ENCODE data around the gene ZNF541.

ZNF541 gene

DNA sequence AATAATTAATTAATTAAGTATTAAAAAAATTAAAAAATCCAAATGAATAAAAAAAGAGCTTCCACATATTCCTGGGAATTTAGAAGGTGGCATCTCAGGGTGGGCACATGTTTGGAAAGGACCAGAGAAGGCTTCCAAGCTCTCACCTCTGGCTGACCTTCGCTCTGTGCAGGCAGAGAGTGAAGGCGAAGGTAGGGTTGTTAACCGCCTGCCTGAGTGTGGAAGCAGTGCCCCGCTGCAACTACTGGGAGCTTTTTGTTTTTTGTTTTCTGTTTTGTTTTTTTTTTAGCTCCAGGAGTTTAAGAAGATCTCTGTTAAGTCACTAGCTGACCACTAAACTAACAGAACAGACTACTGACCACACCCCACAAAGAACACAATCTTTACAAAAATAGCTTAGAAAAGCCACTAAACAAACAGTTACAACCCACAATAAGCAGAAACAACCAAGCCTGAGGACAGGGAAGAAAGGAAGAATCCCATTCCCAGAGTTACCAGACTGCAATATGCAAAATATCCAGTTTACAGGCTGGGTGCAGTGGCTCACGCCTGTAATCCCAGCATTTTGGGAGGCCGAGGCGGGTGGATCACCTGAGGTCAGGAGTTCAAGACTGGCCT lies 11.4 kb downstream of the ZNF541 start:
- H3K27ac ChIP-seq (ENCODE audit: low read depth, low read length) = no peak overlapping the region
- no peaks in the 10 kb centered on the region for H3K9me3 ChIP-seq (ENCODE audit: control insufficient read depth, insufficient read depth, low read length)
- peaks cover 11% of the 10 kb centered on the region for H3K4me1 ChIP-seq (ENCODE audit: control insufficient read depth, insufficient read depth, low read length)
- H3K36me3 ChIP-seq (ENCODE audit: control insufficient read depth, insufficient read depth, low read length) = no peaks in the 10 kb centered on the region
- no peak overlapping the region for H3K9ac ChIP-seq (ENCODE audit: low read depth, low read length)
- H3K4me3 ChIP-seq (ENCODE audit: low read depth, low read length) = no peak overlapping the region
- no peaks in the 10 kb centered on the region for H3K27me3 ChIP-seq (ENCODE audit: control insufficient read depth, insufficient read depth, low read length)

DNA sequence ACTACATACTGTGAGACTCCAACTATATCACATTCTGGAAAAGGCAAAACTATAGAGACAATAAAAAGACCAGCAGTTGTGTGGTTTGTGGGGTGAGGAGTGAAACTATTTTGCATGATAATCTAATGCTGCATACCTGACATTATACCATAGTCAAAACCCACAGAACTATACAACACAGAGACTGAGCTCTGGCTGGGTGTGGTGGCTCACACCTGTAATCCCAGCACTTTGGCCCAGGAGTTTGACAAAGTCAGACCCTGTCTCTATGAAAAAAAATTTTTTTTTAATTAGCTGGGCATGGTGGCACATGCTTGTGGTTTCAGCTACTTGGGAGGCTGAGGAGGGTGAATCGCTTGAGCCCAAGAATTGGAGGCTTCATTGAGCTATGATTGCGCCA lies 11.9 kb downstream of the ZNF541 start:
- Histone ChIP-seq H3K27me3 (ENCODE audit: control insufficient read depth, insufficient read depth, low read length) (no peaks in the 10 kb centered on the region), H3K4me3 (ENCODE audit: low read depth, low read length) (no peak overlapping the region), H3K9me3 (ENCODE audit: control insufficient read depth, insufficient read depth, low read length) (no peaks in the 10 kb centered on the region), H3K4me1 (ENCODE audit: control insufficient read depth, insufficient read depth, low read length) (peaks cover 11% of the 10 kb centered on the region), H3K27ac (ENCODE audit: low read depth, low read length) (no peak overlapping the region), H3K36me3 (ENCODE audit: control insufficient read depth, insufficient read depth, low read length) (no peaks in the 10 kb centered on the region), H3K9ac (ENCODE audit: low read depth, low read length) (no peak overlapping the region)

DNA sequence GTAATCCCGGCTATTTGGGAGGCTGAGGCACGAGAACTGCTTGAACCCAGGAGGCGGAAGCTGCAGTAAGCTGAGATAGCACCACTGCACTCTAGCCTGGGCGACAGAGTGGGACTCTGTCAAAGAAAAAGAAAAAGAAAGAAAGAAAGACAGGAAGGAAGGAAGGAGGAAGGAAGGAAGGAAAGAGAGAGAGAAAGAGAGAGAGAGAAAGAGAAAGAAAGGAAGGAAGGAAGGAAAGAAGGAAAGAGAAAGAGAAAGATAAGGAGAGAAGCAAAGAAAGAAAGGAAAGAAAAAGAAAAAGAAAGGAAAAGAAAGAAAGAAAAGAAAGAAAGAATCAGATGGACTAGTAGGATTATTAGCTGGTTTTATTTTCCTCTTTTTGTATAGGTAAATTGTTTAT lies 22.8 kb downstream of the ZNF541 start:
- no peaks in the 10 kb centered on the region for H3K36me3 ChIP-seq (ENCODE audit: control insufficient read depth, insufficient read depth, low read length)
- no peaks in the 10 kb centered on the region for H3K27me3 ChIP-seq (ENCODE audit: control insufficient read depth, insufficient read depth, low read length)
- H3K9ac ChIP-seq (ENCODE audit: low read depth, low read length) = no peak overlapping the region
- H3K27ac ChIP-seq (ENCODE audit: low read depth, low read length) = no peak overlapping the region
- no peaks in the 10 kb centered on the region for H3K9me3 ChIP-seq (ENCODE audit: control insufficient read depth, insufficient read depth, low read length)
- H3K4me1 ChIP-seq (ENCODE audit: control insufficient read depth, insufficient read depth, low read length) = no peaks in the 10 kb centered on the region
- no peak overlapping the region for H3K4me3 ChIP-seq (ENCODE audit: low read depth, low read length)

DNA sequence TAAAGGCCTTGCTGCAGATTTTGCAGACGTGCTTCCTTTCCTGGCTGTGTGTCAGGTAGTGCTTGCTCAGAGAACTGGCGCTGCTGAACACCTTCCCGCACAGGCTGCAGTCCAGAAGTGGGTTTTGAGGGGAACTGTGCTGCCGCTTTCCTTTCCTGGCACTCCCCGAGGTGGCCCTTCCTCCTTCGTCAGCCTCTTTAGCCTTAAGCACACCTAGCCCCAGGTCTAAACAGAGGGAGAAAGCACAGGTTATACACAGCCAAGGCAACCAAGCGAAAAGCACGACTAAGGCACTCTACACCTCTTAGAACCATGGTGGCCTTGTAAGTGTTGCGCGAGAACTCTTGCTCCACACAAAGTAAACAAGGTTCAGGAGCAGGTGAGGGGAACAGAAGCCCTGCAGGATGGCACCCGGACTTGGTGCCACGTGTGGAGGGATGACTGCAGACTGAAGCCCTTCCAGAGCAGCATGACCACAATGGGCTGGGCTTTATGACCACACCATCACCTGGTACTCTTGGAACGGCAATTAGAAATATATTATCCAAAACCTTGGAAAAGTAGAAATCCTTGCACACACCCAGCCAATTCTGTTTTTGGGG lies 23.6 kb downstream of the ZNF541 start:
- Histone ChIP-seq H3K9ac (ENCODE audit: low read depth, low read length) (no peak overlapping the region), H3K36me3 (ENCODE audit: control insufficient read depth, insufficient read depth, low read length) (no peaks in the 10 kb centered on the region), H3K4me1 (ENCODE audit: control insufficient read depth, insufficient read depth, low read length) (no peaks in the 10 kb centered on the region), H3K4me3 (ENCODE audit: low read depth, low read length) (no peak overlapping the region), H3K9me3 (ENCODE audit: control insufficient read depth, insufficient read depth, low read length) (no peaks in the 10 kb centered on the region), H3K27me3 (ENCODE audit: control insufficient read depth, insufficient read depth, low read length) (no peaks in the 10 kb centered on the region), H3K27ac (ENCODE audit: low read depth, low read length) (no peak overlapping the region)

DNA sequence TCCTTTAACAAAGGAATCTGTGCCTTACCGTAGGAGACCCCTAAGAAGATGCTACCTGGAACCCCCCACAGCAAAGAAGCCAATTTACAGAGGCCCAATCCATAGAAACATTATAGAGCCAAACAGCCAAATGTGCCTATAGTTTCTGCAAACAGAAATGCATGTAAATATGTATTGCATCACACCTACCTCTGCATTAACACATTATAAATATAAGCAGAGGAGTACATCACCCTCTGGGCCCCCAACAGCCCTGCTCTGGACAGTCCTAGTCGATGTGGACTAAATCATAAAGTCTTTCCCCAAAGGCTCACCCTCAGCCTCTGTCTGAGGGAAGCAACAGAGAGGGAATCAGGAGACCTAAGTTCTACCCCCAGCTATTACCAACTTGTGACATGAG lies 25.7 kb downstream of the ZNF541 start:
- no peak overlapping the region for H3K9ac ChIP-seq (ENCODE audit: low read depth, low read length)
- H3K9me3 ChIP-seq (ENCODE audit: control insufficient read depth, insufficient read depth, low read length) = no peaks in the 10 kb centered on the region
- no peaks in the 10 kb centered on the region for H3K4me1 ChIP-seq (ENCODE audit: control insufficient read depth, insufficient read depth, low read length)
- no peaks in the 10 kb centered on the region for H3K36me3 ChIP-seq (ENCODE audit: control insufficient read depth, insufficient read depth, low read length)
- H3K4me3 ChIP-seq (ENCODE audit: low read depth, low read length) = no peak overlapping the region
- no peaks in the 10 kb centered on the region for H3K27me3 ChIP-seq (ENCODE audit: control insufficient read depth, insufficient read depth, low read length)
- H3K27ac ChIP-seq (ENCODE audit: low read depth, low read length) = no peak overlapping the region

DNA sequence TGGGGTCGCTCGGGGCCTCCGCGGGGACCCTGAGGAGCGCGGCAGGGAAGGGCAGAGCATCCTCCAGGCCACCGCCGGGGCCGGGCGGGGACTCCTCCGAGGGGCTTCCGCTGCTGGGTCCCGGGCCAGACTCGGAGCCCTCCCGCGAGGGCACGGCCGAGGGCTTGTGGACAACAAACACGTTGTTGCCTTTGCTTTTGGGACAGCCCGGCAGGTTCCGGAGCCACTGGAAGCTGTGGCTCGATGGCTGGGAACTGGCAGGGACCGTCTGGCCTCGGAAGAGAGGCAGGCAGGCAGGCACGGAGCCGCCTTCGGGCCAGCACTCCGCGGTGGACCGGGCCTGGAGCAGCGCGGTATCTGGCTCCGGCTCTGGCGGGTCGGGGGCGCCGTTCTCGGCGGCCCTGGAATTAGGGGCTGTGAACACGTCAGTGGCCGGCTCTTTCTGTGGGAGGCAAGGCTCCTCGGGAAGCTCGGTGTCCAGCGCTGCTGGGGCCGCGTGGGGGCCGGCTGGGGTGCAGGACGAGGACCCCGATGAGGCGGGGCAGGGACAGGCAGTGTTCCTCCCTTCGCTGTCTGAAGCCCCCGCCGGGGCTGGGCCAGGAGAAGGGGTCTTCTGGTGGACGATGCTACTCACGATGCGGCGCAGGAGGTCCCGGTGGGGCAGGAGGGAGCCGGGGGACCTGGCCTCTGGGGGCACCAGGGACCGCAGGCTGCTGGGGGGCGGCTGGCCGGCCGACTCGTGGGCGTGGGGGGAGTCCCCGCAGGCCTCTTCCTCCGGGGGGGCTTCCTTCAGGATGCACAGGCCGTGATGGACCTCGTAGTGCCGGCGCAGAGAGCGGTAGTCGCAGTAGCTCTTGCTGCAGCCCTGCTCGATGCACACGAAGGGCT lies 27.6 kb downstream of the ZNF541 start:
- no peaks in the 10 kb centered on the region for H3K27me3 ChIP-seq (ENCODE audit: control insufficient read depth, insufficient read depth, low read length)
- no peak overlapping the region for H3K27ac ChIP-seq (ENCODE audit: low read depth, low read length)
- H3K9me3 ChIP-seq (ENCODE audit: control insufficient read depth, insufficient read depth, low read length) = no peaks in the 10 kb centered on the region
- no peaks in the 10 kb centered on the region for H3K4me1 ChIP-seq (ENCODE audit: control insufficient read depth, insufficient read depth, low read length)
- H3K9ac ChIP-seq (ENCODE audit: low read depth, low read length) = no peak overlapping the region
- H3K4me3 ChIP-seq (ENCODE audit: low read depth, low read length) = no peak overlapping the region
- no peaks in the 10 kb centered on the region for H3K36me3 ChIP-seq (ENCODE audit: control insufficient read depth, insufficient read depth, low read length)

DNA sequence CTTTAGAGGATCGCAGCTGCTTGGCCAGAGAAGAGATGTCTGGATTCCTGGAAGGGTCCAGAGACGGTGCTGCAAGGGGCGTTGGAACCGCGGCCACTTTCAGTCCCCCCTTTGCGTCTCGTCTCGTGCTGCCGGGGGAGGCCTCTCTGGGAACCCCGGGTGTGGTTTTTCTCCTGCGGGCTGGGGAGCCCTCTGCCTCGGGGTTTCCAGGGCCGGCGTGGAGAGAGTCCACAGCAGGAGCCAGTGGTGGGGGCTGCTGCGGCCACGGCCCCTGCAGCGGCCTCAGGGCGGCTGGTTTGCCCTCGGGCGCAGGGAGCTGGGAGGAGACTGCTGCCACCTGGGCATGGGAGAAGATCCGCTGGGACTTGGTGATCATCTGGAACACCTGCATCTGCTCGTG lies 28.5 kb downstream of the ZNF541 start:
- H3K9ac ChIP-seq (ENCODE audit: low read depth, low read length) = no peak overlapping the region
- no peaks in the 10 kb centered on the region for H3K36me3 ChIP-seq (ENCODE audit: control insufficient read depth, insufficient read depth, low read length)
- H3K4me3 ChIP-seq (ENCODE audit: low read depth, low read length) = no peak overlapping the region
- H3K27ac ChIP-seq (ENCODE audit: low read depth, low read length) = no peak overlapping the region
- no peaks in the 10 kb centered on the region for H3K9me3 ChIP-seq (ENCODE audit: control insufficient read depth, insufficient read depth, low read length)
- H3K27me3 ChIP-seq (ENCODE audit: control insufficient read depth, insufficient read depth, low read length) = no peaks in the 10 kb centered on the region
- no peaks in the 10 kb centered on the region for H3K4me1 ChIP-seq (ENCODE audit: control insufficient read depth, insufficient read depth, low read length)

DNA sequence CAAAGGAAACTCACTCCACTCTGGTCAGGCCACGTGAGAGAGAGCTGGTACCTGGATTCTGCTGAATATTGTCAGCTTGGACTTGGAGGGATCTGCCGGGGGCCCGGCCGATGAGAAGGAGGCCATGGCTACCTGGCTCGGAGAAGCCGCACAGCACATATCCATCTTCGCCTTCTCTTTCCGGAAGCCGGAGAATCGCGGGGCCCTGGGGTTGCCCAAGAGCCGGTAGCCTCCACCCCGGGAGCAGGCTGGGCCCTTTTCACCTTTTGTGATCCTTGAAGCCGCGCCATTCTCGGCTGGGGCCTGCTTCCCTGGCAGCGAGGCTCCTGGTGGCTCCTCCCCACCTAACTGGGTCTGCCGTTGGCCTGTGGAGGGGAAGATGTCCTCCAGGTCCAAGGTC lies 28.9 kb downstream of the ZNF541 start:
- H3K27me3 ChIP-seq (ENCODE audit: control insufficient read depth, insufficient read depth, low read length) = no peaks in the 10 kb centered on the region
- no peak overlapping the region for H3K4me3 ChIP-seq (ENCODE audit: low read depth, low read length)
- no peaks in the 10 kb centered on the region for H3K4me1 ChIP-seq (ENCODE audit: control insufficient read depth, insufficient read depth, low read length)
- H3K36me3 ChIP-seq (ENCODE audit: control insufficient read depth, insufficient read depth, low read length) = no peaks in the 10 kb centered on the region
- no peak overlapping the region for H3K27ac ChIP-seq (ENCODE audit: low read depth, low read length)
- H3K9me3 ChIP-seq (ENCODE audit: control insufficient read depth, insufficient read depth, low read length) = no peaks in the 10 kb centered on the region
- no peak overlapping the region for H3K9ac ChIP-seq (ENCODE audit: low read depth, low read length)

DNA sequence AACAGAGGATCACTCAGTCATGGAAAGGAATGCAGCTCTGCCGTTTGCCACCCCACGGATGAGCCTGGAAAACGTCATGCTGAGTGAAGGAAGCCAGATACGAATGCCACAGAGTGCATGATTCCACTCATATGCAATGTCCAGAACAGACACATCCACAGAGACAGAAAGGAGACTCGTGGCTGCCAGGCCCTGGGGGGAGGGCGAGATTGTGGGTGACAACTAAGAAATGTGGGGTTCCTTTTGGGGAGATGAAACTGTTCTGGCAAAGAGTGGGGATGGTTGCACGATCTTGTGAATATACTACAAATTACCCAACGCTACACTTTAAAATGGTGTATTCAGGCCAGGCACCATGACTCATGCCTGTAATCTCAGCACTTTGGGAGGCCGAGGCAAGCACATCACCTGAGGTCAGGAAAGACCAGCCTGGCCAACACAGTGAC lies 30.9 kb downstream of the ZNF541 start:
- no peaks in the 10 kb centered on the region for H3K36me3 ChIP-seq (ENCODE audit: control insufficient read depth, insufficient read depth, low read length)
- H3K9me3 ChIP-seq (ENCODE audit: control insufficient read depth, insufficient read depth, low read length) = no peaks in the 10 kb centered on the region
- no peaks in the 10 kb centered on the region for H3K4me1 ChIP-seq (ENCODE audit: control insufficient read depth, insufficient read depth, low read length)
- no peak overlapping the region for H3K27ac ChIP-seq (ENCODE audit: low read depth, low read length)
- H3K4me3 ChIP-seq (ENCODE audit: low read depth, low read length) = no peak overlapping the region
- no peaks in the 10 kb centered on the region for H3K27me3 ChIP-seq (ENCODE audit: control insufficient read depth, insufficient read depth, low read length)
- H3K9ac ChIP-seq (ENCODE audit: low read depth, low read length) = no peak overlapping the region

DNA sequence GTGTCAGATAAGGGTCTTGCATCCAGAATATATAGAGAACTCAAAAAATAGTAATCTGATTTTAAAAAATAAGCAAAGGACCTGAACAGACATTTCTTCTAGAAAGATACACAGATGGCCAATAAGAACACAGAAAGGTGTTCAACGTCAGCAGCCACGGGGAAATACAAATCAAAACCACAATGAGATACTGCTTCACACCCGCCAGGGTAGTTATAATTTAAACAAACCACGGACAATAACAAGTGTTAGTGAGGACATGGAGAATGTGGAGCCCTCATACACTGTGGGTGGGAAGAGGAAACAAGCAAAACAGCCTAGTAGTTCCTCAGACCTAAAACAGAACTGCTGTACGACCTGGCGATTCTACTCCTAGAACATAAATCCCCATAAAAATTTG lies 31.4 kb downstream of the ZNF541 start:
- no peaks in the 10 kb centered on the region for H3K9me3 ChIP-seq (ENCODE audit: control insufficient read depth, insufficient read depth, low read length)
- H3K36me3 ChIP-seq (ENCODE audit: control insufficient read depth, insufficient read depth, low read length) = no peaks in the 10 kb centered on the region
- H3K9ac ChIP-seq (ENCODE audit: low read depth, low read length) = no peak overlapping the region
- H3K27me3 ChIP-seq (ENCODE audit: control insufficient read depth, insufficient read depth, low read length) = no peaks in the 10 kb centered on the region
- no peak overlapping the region for H3K27ac ChIP-seq (ENCODE audit: low read depth, low read length)
- no peaks in the 10 kb centered on the region for H3K4me1 ChIP-seq (ENCODE audit: control insufficient read depth, insufficient read depth, low read length)
- H3K4me3 ChIP-seq (ENCODE audit: low read depth, low read length) = no peak overlapping the region

DNA sequence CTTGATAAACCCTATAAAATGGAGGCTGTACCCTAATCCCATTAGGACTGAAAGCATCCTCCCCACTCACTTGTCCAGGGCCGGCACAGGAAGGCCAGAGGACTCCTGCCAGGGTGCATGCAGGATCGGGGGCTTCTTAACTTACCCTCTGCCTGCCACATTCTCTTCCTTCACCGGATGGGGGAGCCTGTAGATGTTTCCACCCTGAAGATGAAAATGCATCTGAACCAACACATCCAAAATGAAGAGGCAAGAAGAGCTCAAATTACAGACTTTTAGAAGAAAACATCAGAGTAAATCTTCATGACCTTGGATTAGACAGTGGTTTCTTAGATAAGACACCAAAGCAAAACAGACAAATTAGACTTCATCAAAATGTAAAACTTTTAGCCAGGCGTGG lies 32.2 kb downstream of the ZNF541 start:
- Histone ChIP-seq H3K9ac (ENCODE audit: low read depth, low read length) (no peak overlapping the region), H3K4me3 (ENCODE audit: low read depth, low read length) (no peak overlapping the region), H3K27me3 (ENCODE audit: control insufficient read depth, insufficient read depth, low read length) (no peaks in the 10 kb centered on the region), H3K9me3 (ENCODE audit: control insufficient read depth, insufficient read depth, low read length) (no peaks in the 10 kb centered on the region), H3K27ac (ENCODE audit: low read depth, low read length) (no peak overlapping the region), H3K4me1 (ENCODE audit: control insufficient read depth, insufficient read depth, low read length) (no peaks in the 10 kb centered on the region), H3K36me3 (ENCODE audit: control insufficient read depth, insufficient read depth, low read length) (no peaks in the 10 kb centered on the region)
